ENCODE results near the gene ANKRD49.
"Not testable (repeated sequence)": the region's sequence is repeated elsewhere in the genome, so short reads cannot be mapped to it uniquely, and the experiment has no call there.

Gene ANKRD49

DNA sequence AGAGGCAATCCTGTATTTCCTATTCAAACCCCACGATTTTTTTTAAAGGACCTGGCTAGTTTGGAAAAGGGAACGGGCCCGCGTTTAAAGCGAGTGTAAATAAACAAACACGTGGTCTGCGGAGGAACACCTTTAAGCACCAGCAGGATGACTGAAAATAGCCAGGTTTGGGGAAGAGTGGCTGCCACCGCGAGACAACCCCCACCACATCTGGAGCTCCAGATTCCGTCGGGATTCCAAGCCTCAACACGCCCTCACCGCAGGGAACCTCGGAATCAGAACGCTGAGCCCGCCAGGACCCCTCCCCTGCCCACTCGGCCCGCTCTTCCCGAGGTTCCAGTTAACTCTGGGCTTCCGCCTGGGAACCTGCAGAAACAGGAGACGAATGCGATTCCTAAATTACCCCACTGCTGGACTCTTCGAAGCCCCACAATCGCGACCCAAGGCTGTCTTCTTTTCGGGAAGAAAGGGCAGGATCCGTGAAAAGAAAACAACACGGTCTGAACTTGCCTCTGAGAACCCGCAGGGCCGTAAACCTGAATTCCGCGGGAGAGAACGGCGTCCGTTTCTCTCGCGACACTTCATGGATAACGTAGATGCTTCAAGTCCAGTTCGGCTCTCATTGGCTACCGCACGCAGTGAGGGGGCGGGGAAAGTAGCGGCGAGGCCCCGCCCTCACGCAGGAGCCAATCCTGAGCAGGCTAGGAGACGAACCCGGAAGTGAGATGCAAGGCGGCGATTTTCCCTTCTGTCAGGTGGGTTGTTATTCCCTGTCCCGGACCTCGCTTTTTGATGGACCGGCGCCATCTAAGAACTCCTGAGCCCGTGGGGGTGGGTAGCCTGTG is at the start of gene ANKRD49, which contains the start of gene MRE11:
TSS of gene ANKRD49 (plus strand) at position 704 of the 845 bp plus-strand sequence. CDS start 2,710 bp downstream, outside the sequence.
TSS of gene MRE11 (minus strand) at position 564 of the 845 bp plus-strand sequence. CDS start 1,043 bp downstream, outside the sequence.
- peak; percentile 95 for DNase-seq

- DNase-seq, result no peak
Measured at GRCh38 chr11:94445641-94446040, 48.1 kb upstream of the ANKRD49 start.

DNA sequence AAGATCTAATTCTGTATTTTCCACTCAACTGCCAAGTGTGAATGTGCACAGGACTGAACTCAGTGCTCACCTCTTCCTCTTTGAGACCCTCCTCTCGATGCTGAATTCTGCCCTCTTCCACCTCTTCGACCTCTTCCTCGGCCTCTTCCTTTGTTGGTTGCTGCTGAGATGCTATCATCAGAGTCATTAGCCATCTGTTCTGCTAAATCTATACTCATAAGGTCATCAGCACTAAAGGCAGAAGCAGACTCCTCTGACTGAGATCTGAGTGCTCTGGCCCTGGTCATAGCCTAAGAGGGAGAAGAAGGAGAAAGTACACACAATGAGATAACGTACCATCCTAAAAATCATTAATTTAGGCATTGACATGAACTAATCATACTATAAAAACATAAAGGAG is 46.6 kb upstream of the ANKRD49 start:
- DNase-seq, result no peak

GRCh38 chr11:94449029-94449428 is 44.8 kb upstream of the ANKRD49 start:
- no peak for DNase-seq

DNA sequence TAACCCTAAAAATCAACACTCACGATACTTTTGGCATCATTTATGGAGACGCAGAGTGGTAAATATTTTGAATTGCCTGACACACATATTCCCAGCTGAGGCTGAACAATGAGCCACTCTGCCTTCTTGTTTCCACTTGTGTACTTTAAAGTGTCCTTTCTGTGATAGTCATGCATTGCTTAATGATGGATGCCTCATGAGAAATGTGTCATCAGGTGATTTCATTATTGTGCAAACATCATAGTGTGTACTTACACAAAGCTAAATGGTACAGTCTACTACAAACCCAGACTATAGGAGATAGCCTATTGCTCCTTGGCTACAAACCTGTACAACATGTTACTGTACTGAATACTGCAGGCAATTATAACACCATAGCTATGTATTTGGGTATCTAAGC is 44.3 kb upstream of the ANKRD49 start:
- no peak for DNase-seq

DNA sequence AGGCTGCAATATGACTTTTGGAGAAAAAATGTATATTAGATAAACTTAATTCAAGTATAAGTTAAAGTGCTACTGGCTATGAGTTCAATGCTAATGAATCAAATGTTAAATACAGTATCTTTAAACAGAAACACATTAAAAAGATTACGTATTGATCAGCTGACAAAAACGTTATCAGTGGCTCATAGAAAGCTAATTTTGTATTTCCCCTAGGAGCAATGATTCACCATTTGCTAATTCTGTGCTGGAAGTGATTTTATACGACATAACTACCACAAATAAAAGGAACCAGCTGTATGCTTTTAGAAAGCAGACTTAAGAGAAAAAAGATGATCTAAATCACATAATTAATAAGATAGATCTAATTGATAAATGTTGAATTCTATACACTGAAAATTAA is 43.7 kb upstream of the ANKRD49 start:
- no peak for DNase-seq

GRCh38 chr11:94452988-94453387 is 40.8 kb upstream of the ANKRD49 start:
- DNase-seq, result no peak

DNA sequence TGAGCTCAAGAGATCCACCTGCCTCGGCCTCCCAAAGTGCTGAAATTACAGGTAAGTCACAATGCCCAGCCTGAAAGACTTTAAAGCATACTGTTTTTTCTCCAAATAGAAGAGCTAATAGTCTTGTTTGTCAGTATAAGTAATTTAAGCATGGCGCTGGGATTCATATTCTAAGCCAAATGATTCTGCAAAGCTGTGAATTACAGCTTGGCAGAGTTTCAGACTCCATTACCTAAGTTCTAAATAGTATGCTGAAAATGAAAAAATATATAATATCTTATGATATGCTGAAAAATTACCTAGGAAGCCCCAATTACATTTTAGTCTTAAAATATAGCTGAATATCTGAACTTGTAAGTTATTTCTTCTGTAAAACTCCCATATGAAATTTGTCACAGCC is 39.5 kb upstream of the ANKRD49 start:
- no peak for DNase-seq

- no peak for DNase-seq
Measured at GRCh38 chr11:94455861-94456260, 37.9 kb upstream of the ANKRD49 start.

GRCh38 chr11:94457118-94458029 is 36.4 kb upstream of the ANKRD49 start:
- no peak for DNase-seq

GRCh38 chr11:94459576-94459975 is 34.2 kb upstream of the ANKRD49 start:
- no peak for DNase-seq

DNA sequence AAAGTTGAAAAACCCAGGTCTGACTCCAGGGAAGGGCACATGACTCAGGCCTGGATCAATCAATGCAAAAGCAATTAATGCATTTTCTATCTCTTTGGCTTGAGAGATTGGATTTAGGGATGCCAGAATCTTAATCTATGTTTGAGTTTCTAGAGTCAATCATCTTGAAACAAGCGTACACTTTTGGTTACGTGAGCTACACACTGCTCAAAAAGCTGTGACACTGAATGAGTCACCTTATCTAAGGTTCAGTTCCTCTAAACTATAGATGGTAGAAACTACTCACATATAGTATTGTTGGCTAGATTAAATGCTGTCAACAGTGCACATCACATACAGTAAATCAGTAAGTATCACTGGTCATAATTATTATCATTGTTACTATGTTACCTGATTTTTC is 24.4 kb upstream of the ANKRD49 start:
- DNase-seq, result no peak

GRCh38 chr11:94472916-94473799 is 20.6 kb upstream of the ANKRD49 start:
- DNase-seq, result no peak

GRCh38 chr11:94477624-94478023 is 16.2 kb upstream of the ANKRD49 start:
- no peak for DNase-seq

DNA sequence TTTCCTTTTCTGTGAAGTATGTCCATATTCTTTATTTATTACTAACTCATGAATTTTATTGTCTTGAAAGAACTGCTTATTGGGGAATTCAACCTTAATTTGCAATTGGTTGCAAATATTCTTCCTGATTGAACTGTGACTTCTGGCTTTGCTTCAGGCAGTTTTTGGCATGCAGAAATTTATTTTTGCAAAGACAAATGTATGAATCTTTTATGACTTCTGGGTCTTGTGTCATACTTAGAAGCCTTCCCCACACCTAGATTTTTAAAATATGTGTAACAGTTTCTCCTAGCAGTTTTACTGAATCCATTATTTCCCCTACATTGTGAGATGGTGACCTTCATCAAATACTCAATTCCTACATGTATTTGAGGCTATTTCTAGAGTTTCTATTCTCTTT is 12.4 kb upstream of the ANKRD49 start:
- DNase-seq, result no peak

GRCh38 chr11:94486068-94486467 is 7.7 kb upstream of the ANKRD49 start:
- DNase-seq, result no peak

GRCh38 chr11:94494126-94494680 is 419 bp downstream of the ANKRD49 start:
- no peak for DNase-seq

- DNase-seq, result no peak
Measured at GRCh38 chr11:94500181-94500580, 6.4 kb downstream of the ANKRD49 start.

GRCh38 chr11:94501522-94501921 is 7.7 kb downstream of the ANKRD49 start:
- DNase-seq, result no peak

DNA sequence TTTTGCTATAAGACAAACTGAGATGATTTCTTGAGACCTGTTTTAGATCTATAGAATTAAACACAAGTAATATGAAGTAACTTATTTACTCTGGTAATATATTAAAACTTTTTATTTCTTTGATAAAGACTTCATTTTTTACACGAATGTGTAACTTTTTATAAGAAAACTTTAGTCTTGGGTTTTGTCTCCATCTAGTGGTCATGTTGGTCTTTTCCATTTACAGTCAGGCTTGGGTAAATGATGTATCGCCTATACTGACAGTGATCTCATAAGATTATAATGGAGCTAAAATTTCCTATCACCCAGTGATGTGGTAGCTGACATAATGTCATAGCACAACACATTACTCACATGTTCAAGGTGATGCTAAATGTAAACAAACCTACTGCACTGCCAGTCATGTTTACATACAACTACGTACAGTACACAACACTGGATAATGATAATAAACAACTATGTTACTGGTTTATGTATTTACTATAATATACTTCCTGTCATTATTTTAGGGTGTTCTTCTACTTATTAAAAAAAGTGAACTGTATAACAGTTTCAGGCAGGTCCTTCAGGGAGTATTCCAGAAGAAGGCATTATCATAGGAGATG is 11.0 kb downstream of the ANKRD49 start:
- DNase-seq, result no peak

DNA sequence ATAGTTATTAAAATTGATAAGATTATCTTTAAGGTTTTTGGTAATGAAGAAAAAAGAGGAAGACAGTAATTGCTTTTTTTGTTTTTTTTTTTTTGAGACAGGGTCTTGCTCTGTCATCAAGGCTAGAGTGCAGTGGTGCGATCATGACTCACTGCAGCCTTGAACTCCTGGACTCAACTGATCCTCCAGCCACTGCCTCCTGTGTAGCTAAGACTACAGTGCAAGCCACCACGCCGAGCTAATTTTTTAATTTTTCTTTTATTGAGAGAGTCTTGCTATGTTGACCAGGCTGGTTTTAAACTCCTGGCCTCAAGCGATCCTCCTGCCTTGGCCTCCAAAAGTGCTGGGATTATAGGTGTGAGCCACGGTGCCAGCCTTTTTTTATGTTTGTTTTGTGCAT is 12.7 kb downstream of the ANKRD49 start:
- DNase-seq, result not testable (repeated sequence)

GRCh38 chr11:94507485-94507884 is 13.7 kb downstream of the ANKRD49 start:
- no peak for DNase-seq
